ENCODE results near the gene PKN1.

DNA sequence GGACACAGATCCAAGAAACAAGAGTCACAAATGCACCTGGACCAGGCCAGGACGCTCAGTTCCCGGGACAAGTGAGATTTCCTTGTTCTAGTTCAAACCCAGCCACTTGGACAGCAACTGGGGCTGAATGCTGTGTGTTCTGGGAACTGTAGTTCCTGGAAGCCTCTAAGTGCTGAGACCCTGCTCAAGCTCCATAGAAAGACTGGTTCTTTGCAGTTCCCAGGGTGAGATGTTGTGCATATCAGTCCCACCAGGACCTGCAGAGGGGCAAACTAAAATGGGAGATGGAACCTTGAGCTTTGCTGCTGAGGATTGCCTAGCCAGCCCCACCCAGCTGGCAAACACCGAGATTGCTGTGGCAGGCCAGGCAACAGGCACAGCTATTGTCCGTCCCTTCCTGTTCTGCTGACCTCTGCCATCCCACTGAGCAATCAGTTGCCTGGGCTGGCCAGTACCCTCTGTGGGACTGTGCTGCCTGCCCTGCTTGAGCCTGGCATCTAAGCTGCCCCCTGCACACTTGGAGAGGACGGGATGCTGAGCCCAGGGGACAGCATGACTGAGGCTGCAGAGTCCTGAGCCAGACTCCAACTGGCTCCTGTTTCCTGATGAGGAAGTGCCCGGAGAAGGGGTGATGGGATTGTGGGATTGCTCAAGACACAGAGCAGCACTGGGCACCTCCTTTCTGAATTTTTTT is 64.3 kb downstream of the PKN1 start:
- TF ChIP-seq, protein P1, sequence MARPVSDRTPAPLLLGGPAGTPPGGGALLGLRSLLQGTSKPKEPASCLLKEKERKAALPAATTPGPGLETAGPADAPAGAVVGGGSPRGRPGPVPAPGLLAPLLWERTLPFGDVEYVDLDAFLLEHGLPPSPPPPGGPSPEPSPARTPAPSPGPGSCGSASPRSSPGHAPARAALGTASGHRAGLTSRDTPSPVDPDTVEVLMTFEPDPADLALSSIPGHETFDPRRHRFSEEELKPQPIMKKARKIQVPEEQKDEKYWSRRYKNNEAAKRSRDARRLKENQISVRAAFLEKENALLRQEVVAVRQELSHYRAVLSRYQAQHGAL (CRISPR knock-in tag; IDR thresholded peaks at IDR 0.05; ENCODE audit: not compliant biosample characterization), result no peak
- TF ChIP-seq, protein P2, sequence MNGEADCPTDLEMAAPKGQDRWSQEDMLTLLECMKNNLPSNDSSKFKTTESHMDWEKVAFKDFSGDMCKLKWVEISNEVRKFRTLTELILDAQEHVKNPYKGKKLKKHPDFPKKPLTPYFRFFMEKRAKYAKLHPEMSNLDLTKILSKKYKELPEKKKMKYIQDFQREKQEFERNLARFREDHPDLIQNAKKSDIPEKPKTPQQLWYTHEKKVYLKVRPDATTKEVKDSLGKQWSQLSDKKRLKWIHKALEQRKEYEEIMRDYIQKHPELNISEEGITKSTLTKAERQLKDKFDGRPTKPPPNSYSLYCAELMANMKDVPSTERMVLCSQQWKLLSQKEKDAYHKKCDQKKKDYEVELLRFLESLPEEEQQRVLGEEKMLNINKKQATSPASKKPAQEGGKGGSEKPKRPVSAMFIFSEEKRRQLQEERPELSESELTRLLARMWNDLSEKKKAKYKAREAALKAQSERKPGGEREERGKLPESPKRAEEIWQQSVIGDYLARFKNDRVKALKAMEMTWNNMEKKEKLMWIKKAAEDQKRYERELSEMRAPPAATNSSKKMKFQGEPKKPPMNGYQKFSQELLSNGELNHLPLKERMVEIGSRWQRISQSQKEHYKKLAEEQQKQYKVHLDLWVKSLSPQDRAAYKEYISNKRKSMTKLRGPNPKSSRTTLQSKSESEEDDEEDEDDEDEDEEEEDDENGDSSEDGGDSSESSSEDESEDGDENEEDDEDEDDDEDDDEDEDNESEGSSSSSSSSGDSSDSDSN (CRISPR knock-in tag; IDR thresholded peaks at IDR 0.05), result no peak
- TF ChIP-seq JUNB (CRISPR knock-in tag; IDR thresholded peaks at IDR 0.05; ENCODE audit: borderline replicate concordance) (no peak), REXO4 (CRISPR knock-in tag; IDR thresholded peaks at IDR 0.05; ENCODE audit: borderline replicate concordance) (no peak), ZNF367 (CRISPR knock-in tag; IDR thresholded peaks at IDR 0.05; ENCODE audit: borderline replicate concordance) (no peak), ZNF670 (CRISPR knock-in tag; IDR thresholded peaks at IDR 0.05; ENCODE audit: borderline replicate concordance) (no peak), ZNF251 (CRISPR knock-in tag; IDR thresholded peaks at IDR 0.05) (no peak), KLF16 (CRISPR knock-in tag; IDR thresholded peaks at IDR 0.05) (0 out of 4 replicates have a peak, but pooled peaks of 1 of the 2 experiments have one; percentile 30), BHLHE40 (IDR thresholded peaks at IDR 0.05; ENCODE audit: low read length) (peak; percentile 2; the same call in 1 of the 2 replicates), NR2C2 (CRISPR knock-in tag; IDR thresholded peaks at IDR 0.05; ENCODE audit: borderline replicate concordance) (no peak), ZNF296 (CRISPR knock-in tag; conservative IDR thresholded peaks at IDR 0.05) (no peak), HHEX (CRISPR knock-in tag; IDR thresholded peaks at IDR 0.05) (no peak)
- TF ChIP-seq, protein P3, sequence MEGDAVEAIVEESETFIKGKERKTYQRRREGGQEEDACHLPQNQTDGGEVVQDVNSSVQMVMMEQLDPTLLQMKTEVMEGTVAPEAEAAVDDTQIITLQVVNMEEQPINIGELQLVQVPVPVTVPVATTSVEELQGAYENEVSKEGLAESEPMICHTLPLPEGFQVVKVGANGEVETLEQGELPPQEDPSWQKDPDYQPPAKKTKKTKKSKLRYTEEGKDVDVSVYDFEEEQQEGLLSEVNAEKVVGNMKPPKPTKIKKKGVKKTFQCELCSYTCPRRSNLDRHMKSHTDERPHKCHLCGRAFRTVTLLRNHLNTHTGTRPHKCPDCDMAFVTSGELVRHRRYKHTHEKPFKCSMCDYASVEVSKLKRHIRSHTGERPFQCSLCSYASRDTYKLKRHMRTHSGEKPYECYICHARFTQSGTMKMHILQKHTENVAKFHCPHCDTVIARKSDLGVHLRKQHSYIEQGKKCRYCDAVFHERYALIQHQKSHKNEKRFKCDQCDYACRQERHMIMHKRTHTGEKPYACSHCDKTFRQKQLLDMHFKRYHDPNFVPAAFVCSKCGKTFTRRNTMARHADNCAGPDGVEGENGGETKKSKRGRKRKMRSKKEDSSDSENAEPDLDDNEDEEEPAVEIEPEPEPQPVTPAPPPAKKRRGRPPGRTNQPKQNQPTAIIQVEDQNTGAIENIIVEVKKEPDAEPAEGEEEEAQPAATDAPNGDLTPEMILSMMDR (CRISPR knock-in tag; IDR thresholded peaks at IDR 0.05), result no peak

Measured in HepG2 (cell line).